ENCODE data around the gene MYBPH.

The MYBPH gene

DNA sequence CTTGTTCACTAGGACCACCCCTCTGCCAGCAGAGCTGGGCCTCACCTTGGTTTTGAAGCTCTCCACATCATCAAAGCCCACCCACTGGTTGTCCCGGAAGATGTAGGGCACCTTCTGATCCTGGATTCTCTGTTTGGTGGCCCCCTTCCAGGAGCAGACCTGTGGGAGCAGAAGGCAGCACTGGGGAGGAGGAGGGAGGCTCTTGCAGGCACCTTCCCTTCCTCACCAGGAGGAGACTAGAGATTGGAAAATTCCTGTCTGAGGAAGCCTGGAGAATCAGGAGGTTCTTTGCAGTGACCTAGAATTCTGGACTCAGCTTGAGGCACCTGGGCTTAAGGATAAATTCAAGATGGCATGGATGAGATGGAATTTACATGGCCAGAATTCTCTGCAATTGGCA, 43.5 kb upstream of the MYBPH start:
- TF ChIP-seq, protein P1, sequence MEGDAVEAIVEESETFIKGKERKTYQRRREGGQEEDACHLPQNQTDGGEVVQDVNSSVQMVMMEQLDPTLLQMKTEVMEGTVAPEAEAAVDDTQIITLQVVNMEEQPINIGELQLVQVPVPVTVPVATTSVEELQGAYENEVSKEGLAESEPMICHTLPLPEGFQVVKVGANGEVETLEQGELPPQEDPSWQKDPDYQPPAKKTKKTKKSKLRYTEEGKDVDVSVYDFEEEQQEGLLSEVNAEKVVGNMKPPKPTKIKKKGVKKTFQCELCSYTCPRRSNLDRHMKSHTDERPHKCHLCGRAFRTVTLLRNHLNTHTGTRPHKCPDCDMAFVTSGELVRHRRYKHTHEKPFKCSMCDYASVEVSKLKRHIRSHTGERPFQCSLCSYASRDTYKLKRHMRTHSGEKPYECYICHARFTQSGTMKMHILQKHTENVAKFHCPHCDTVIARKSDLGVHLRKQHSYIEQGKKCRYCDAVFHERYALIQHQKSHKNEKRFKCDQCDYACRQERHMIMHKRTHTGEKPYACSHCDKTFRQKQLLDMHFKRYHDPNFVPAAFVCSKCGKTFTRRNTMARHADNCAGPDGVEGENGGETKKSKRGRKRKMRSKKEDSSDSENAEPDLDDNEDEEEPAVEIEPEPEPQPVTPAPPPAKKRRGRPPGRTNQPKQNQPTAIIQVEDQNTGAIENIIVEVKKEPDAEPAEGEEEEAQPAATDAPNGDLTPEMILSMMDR (conservative IDR thresholded peaks at IDR 0.05; ENCODE audit: low read depth, low read length) = no peak
- Histone ChIP-seq H3K4me1 (ENCODE audit: low read depth, poor library complexity, severe bottlenecking) (no peaks in the 10 kb centered on the region), H3K27me3 (ENCODE audit: insufficient read depth, low read depth) (no peaks in the 10 kb centered on the region; the same call in 1 of the 2 replicates), H3K9ac (no peak overlapping the region), H3K79me2 (ENCODE audit: insufficient read depth, low read depth) (no peaks in the 10 kb centered on the region), H3K4me3 (IDR thresholded peaks at IDR 0.05; ENCODE audit: insufficient read depth, low read depth, low read length) (no peak overlapping the region), H3K4me2 (no peak overlapping the region), H3K36me3 (ENCODE audit: insufficient read depth) (no peaks in the 10 kb centered on the region), H3K27ac (no peak overlapping the region), H2AFZ (ENCODE audit: low read depth) (no peak overlapping the region), H4K20me1 (ENCODE audit: insufficient read depth) (no peaks in the 10 kb centered on the region)

DNA sequence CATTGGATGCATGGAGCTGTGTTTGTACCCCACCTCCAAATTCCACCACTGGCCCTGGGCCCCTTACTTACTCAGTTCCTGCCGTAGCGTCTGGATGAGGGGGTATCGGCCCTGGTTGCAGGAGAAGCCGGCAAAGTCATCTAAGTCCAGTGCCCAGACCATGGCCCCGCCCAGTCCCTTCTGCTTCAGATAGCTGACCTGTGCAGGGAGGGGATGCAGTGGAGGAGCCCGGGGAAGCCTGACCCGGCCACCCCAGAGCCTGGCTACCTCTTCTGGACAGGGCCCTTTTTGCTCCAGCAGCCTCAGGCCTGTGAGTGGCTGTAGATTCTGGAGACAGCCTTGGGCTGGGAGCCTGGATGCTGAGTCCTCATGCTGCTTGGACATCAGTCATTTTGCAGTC, 42.0 kb upstream of the MYBPH start:
- Histone ChIP-seq H3K27ac (no peak overlapping the region), H3K4me3 (IDR thresholded peaks at IDR 0.05; ENCODE audit: insufficient read depth, low read depth, low read length) (no peak overlapping the region), H3K9ac (no peak overlapping the region)

DNA sequence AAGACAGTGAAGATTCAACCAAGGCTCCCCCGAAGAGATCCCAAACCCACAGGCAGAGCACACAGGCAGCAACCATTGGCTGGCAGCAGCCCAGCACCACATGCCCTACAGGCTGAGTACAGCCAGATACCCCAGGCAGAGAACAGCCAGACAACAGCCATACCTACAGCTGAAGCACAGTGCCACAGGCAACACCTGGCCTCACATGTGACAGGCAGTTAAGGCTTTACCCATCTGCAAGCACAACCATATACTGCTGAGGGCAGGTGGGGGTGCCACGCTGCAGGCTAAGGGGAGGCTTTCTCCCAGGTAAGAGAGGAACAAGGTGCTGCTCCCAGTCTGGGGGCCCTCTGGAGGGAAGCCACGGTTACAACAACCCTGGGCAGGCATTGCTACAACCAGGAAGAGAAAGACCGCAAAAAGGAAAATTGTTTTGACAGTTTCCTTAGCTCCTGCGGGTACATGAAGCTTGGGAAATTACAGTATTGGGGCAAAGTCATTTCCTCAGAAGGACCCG, 41.6 kb upstream of the MYBPH start:
- H4K20me1 ChIP-seq (ENCODE audit: insufficient read depth) = no peaks in the 10 kb centered on the region
- no peaks in the 10 kb centered on the region for H3K4me1 ChIP-seq (ENCODE audit: low read depth, poor library complexity, severe bottlenecking)
- H3K36me3 ChIP-seq (ENCODE audit: insufficient read depth) = no peaks in the 10 kb centered on the region
- no peak overlapping the region for H3K9ac ChIP-seq
- TF ChIP-seq, protein P1 (conservative IDR thresholded peaks at IDR 0.05; ENCODE audit: low read depth, low read length) = no peak
- no peak overlapping the region for H3K4me3 ChIP-seq (IDR thresholded peaks at IDR 0.05; ENCODE audit: insufficient read depth, low read depth, low read length)
- H3K27me3 ChIP-seq (ENCODE audit: insufficient read depth, low read depth) = no peaks in the 10 kb centered on the region; the same call in 1 of the 2 replicates
- H3K27ac ChIP-seq = no peak overlapping the region
- H2AFZ ChIP-seq (ENCODE audit: low read depth) = no peak overlapping the region
- no peaks in the 10 kb centered on the region for H3K79me2 ChIP-seq (ENCODE audit: insufficient read depth, low read depth)
- H3K4me2 ChIP-seq = no peak overlapping the region

More for the DNA sequence above, 42.0 kb upstream of the MYBPH start:
- no peak overlapping the region for H3K4me2 ChIP-seq
- TF ChIP-seq, protein P1 (conservative IDR thresholded peaks at IDR 0.05; ENCODE audit: low read depth, low read length) = no peak
- no peaks in the 10 kb centered on the region; the same call in 1 of the 2 replicates for H3K27me3 ChIP-seq (ENCODE audit: insufficient read depth, low read depth)
- no peaks in the 10 kb centered on the region for H4K20me1 ChIP-seq (ENCODE audit: insufficient read depth)
- H2AFZ ChIP-seq (ENCODE audit: low read depth) = no peak overlapping the region
- H3K4me1 ChIP-seq (ENCODE audit: low read depth, poor library complexity, severe bottlenecking) = no peaks in the 10 kb centered on the region
- H3K36me3 ChIP-seq (ENCODE audit: insufficient read depth) = no peaks in the 10 kb centered on the region
- H3K79me2 ChIP-seq (ENCODE audit: insufficient read depth, low read depth) = no peaks in the 10 kb centered on the region

DNA sequence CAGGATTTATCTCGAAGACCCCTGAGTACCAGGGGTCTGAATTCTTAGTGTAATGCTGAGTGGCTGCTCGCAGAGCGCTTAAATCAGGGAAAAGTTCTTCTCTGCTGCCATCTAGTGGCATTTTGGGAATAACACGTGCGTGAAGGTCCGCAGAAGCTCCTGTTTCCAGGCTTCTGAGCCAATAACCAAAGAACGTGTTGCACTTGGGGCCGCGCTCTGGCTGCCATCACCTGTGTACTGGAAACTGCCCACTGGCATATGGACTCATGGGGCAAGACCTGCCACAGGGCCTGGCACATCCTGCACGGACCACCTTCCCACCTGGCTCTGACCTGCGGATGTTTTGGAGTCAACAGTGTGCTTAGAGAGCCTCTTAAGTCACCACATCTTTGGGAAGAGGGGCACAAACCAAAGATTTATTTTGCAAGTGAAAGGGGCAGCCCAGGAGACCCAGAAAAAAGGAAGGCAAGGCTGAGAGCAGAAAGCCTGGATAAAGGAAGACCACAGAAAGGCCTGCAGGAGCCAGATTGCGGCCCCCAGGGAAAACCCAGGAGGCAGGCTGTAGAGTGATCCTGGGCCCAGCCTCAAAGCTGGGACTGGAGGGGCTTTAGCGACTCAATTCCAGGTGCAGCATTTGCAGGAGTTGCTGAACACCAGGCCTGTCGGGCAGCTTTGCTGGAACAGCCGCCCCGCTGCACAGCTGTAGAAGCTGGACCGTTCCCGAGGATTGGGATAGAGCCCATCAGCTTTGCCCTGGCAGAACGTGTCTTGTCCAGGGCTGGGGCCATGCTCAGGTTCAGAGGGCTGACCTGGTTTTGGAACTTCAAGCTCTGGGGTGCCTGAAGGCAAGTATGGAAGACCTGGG, 40.9 kb upstream of the MYBPH start:
- Histone ChIP-seq H3K27ac (no peak overlapping the region), H3K27me3 (ENCODE audit: insufficient read depth, low read depth) (no peaks in the 10 kb centered on the region; the same call in 1 of the 2 replicates), H3K4me2 (no peak overlapping the region; the same call in 1 of the 2 replicates)

More for the DNA sequence above, 40.9 kb upstream of the MYBPH start:
- Histone ChIP-seq H4K20me1 (ENCODE audit: insufficient read depth) (no peaks in the 10 kb centered on the region), H3K79me2 (ENCODE audit: insufficient read depth, low read depth) (no peaks in the 10 kb centered on the region), H2AFZ (ENCODE audit: low read depth) (no peak overlapping the region), H3K4me1 (ENCODE audit: low read depth, poor library complexity, severe bottlenecking) (no peaks in the 10 kb centered on the region), H3K9ac (no peak overlapping the region), H3K36me3 (ENCODE audit: insufficient read depth) (no peaks in the 10 kb centered on the region), H3K4me3 (IDR thresholded peaks at IDR 0.05; ENCODE audit: insufficient read depth, low read depth, low read length) (no peak overlapping the region)
- TF ChIP-seq, protein P1 (conservative IDR thresholded peaks at IDR 0.05; ENCODE audit: low read depth, low read length) = peak; percentile 98
